ENCODE results near the gene NFIC. TPM values are rescaled to one million over a fixed set of nuclear protein-coding genes. Genes with fewer than 3 reads are reported as not detected.

Gene NFIC
- total RNA-seq, 2 donors from 2014 or later: 42.0 to 71.3 TPM

GRCh38 chr19:3518659-3519058, 152.3 kb downstream of the NFIC start:
- peaks cover 5% of the 10 kb centered on the region for H3K4me1 ChIP-seq
- H3K27ac ChIP-seq: no peak overlapping the region
- H3K9me3 ChIP-seq: no peaks in the 10 kb centered on the region
- no peak overlapping the region for H3K4me3 ChIP-seq
- H3K9ac ChIP-seq (ENCODE audit: low read depth in 2 of 2, low read length in 2 of 2): no peak overlapping the region
- intact Hi-C loops (cut with DNase I): no loop called here
- DNase-seq: no peak
- H3K36me3 ChIP-seq: no peaks in the 10 kb centered on the region
- no peaks in the 10 kb centered on the region for H3K27me3 ChIP-seq
- TF ChIP-seq, protein P1, sequence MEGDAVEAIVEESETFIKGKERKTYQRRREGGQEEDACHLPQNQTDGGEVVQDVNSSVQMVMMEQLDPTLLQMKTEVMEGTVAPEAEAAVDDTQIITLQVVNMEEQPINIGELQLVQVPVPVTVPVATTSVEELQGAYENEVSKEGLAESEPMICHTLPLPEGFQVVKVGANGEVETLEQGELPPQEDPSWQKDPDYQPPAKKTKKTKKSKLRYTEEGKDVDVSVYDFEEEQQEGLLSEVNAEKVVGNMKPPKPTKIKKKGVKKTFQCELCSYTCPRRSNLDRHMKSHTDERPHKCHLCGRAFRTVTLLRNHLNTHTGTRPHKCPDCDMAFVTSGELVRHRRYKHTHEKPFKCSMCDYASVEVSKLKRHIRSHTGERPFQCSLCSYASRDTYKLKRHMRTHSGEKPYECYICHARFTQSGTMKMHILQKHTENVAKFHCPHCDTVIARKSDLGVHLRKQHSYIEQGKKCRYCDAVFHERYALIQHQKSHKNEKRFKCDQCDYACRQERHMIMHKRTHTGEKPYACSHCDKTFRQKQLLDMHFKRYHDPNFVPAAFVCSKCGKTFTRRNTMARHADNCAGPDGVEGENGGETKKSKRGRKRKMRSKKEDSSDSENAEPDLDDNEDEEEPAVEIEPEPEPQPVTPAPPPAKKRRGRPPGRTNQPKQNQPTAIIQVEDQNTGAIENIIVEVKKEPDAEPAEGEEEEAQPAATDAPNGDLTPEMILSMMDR (IDR thresholded peaks at IDR 0.05): no peak

Other genes with a start within 250 kb of the NFIC start
- 1 to 10 TPM; 1.6 to 6.6 TPM for gene GNA15, start 230.6 kb upstream of the NFIC start, total RNA-seq
- 1 to 10 TPM in 1 of 2 donors, under 1 TPM in 1; 0.96 to 1.1 TPM for gene S1PR4, start 187.8 kb upstream of the NFIC start, total RNA-seq
- gene NCLN, start 180.7 kb upstream of the NFIC start, total RNA-seq: 100 to 1,000 TPM in 1 of 2 donors, 10 to 100 TPM in 1; 75.0 to 195 TPM
- gene CELF5, start 141.9 kb upstream of the NFIC start, total RNA-seq: under 1 TPM; 0.42 to 0.59 TPM
- 10 to 100 TPM; 16.1 to 59.0 TPM for gene SMIM24, start 113.9 kb downstream of the NFIC start, total RNA-seq
- gene SMIM44, start 116.9 kb downstream of the NFIC start, total RNA-seq: 1 to 10 TPM; 4.3 to 6.2 TPM
- gene DOHH, start 134.1 kb downstream of the NFIC start, total RNA-seq: 10 to 100 TPM in 1 of 2 donors, 1 to 10 TPM in 1; 9.5 to 24.4 TPM
- gene FZR1, start 139.7 kb downstream of the NFIC start, total RNA-seq: 10 to 100 TPM; 45.8 to 62.5 TPM
- 1 to 10 TPM; 1.5 to 4.7 TPM for gene TEKTIP1, start 172.6 kb downstream of the NFIC start, total RNA-seq
- 10 to 100 TPM; 28.4 to 54.3 TPM for gene MFSD12, start 191.0 kb downstream of the NFIC start, total RNA-seq
- gene HMG20B, start 206.4 kb downstream of the NFIC start, total RNA-seq: 100 to 1,000 TPM in 1 of 2 donors, 10 to 100 TPM in 1; 87.9 to 118 TPM
- 1 to 10 TPM in 1 of 2 donors, under 1 TPM in 1; 0.40 to 1.1 TPM for gene GIPC3, start 218.9 kb downstream of the NFIC start, total RNA-seq
- gene TBXA2R, start 240.3 kb downstream of the NFIC start, total RNA-seq: 1 to 10 TPM; 1.5 to 1.7 TPM

All from colonic mucosa (tissue), 4 donors.